Dedifferentiated amniotic fluid mesenchymal stem cell (primary cell): Measurements from ENCODE around the gene GHRH.
A peak's percentile ranks its signal among the peaks of the same experiment; 100 is the strongest.

Source experiments
- DNase-seq: peaks from one replicate; pipeline ENCODE4 v3.0.0-alpha.2; 2016; ENCODE audit errors: extremely low spot score

The GHRH gene

DNA sequence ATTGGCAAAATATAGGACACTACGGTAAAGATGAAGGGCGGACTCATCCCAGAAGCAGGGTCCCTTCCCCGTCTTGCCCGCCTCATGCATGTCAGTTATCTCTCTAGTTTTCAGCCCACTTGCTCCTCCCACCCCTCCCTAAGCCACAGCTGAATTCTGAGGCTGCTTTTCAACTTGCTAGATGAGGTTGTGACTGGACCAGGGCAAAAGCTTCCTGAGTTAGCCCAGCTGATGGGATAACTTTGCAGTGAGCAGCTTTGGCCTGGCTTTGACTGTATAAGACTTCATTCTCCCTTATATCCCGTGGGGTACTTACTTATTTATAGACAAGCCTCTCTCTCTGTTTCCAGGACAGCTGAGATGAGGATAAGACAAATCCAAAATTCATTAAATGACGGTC is 23.2 kb downstream of the GHRH start:
- no peak for DNase-seq

DNA sequence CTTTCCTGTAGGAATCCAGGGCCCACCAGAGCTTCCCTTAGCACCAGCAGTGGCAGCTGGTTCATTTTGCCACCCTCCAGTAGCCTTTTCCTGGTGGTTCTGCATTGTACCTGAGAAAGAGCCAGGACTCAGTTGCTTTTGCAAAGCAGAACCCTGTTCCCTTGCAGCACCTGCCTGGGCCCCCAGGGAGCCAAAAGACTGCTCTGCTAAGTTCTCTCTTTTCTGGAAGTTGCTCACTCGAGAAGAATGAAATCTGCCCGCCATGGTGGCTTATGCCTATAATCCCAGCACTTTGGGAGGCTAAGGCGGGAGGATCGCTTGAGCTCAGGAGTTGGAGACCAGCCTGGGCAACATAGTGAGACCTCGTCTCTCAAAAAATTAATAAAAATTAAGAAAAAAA is 24.0 kb downstream of the GHRH start:
- DNase-seq = no peak

DNA sequence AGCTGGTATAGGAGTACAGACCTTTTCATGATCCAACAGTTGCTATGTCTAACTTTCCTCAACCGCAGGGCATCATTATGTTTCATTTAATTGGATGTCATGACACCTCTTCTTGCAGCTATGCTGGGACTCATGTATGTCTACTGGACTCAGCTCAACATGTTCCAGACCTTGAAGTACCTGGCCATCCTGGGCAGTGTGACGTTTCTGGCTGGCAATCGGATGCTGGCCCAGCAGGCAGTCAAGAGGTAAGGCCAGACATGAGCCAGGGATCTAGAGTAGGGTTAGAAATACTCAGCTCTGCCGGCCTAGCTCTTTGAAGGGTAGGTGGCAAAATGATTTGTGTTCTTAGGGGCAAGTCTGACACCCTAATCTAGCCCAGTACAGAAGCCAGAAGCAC is 25.2 kb downstream of the GHRH start:
- DNase-seq = no peak

GRCh38 chr20:37235065-37235464 is 26.5 kb downstream of the GHRH start:
- no peak for DNase-seq

DNA sequence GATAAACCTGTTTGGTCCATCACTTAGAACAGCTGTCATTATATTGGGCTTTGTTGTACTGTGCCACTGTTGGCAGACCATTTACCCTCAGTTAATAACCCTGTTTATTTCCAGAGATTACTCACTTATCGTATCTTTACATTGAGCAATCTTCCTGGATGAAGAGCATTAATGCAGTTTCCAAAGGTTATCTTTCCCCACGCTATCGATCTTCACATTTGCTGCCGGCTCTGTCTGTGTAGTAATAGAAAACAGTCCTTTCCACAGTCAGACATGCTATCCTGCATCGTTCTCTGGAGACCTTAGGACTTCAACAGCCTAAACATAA is 27.4 kb downstream of the GHRH start:
- DNase-seq = no peak

DNA sequence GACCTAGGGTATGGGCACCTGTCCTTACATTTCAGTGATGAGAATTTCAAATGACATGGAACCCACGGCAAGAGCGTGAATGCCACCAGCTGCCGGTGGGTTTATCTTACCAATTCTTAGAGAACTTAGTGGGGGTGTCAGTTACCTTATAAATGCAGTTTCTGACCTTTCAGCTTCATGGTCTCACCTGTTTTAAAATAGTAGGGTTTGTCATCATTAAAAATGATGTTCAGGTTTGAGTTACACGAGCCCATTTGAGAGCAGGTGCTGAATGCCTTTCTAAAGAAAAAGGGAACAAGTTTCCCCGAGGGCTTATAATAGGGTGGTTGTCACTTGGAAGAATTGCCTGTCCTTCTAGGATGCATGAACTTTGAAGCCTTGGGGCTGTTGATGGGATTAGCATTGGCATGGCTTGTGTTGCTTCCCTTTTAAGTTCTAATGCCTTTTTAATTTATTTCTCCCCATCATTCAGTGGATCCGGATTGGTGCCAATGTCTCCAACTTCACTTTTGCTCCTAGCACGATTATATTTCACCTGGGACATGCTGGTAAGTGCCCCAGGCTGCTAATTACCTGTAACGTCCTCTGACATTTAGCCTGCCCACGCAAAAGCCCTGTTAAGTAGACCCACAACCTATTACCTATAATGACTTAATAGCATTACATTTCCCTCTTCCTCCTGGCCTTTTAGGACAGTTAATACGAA is 27.9 kb downstream of the GHRH start:
- DNase-seq = no peak

DNA sequence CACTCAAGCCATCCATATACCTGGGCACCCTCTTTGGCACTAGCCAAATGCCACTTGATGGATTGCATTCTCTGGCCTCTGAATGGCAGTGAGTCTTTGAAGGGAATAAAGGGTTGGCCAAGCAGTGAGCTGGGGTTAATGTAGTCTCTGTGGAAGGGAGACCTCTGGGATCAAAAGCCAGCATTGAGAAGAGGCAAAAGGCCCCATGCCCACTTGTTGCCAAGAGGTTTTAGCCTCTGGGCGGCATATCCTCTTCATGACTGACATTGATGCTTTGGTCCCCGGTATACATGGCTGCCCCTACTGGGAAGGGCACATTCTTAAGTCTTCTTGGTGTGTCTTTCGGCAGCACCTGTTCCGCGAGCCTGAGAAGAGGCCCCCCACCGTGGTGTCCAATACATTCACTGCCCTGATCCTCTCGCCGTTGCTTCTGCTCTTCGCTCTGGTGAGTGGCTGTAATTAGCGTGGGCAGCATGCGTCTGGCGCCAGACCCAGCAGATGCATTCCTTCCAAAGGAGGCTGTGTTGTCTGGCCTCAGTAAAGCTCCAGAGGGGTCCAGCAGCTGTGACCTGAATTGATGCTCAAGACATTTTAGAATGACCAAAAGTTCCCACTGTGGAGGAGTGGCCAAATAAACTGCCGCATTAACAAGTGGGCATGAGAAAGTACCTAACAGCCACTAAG is 29.5 kb downstream of the GHRH start:
- no peak for DNase-seq

DNA sequence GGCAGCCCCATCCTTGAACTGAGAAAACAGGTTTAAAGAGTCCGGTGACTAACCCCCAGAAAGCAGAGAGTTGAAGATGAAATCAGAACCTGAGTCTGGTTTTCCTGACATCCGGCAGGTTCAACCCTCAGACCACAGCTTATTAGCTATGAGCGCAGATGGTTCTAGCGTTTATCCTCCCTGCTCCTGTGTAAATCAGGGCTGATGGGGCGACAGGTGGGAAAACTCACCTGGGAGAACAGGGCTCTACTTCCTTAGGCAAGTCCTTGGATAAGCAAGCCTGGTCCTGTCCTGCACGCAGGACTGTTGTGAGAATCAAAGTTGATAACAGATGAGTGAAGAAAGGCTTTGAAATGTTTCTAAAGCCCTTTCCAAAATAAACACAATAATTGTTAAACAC is 31.4 kb downstream of the GHRH start:
- no peak for DNase-seq

- no peak for DNase-seq
These were observed 32.3 kb downstream of the GHRH start for GRCh38 chr20:37229357-37229756.

DNA sequence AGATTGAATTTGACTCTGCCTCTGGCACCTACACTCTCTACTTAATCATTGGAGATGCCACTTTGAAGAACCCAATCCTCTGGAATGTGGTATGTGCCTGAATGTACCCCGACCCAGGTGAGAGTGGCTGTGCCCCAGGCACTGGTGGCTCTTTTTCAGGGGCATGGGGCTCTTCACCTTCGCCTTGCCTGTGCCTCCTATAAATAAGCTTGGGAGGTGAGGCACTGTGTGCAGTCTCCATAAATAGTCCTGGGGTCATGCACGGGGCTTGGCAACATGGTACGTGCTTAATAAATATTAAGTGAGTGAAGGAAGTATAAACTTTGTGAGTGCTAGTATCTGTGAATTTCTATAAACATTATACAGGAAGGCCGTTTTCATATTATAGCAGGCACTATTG is 33.0 kb downstream of the GHRH start:
- DNase-seq = no peak

DNA sequence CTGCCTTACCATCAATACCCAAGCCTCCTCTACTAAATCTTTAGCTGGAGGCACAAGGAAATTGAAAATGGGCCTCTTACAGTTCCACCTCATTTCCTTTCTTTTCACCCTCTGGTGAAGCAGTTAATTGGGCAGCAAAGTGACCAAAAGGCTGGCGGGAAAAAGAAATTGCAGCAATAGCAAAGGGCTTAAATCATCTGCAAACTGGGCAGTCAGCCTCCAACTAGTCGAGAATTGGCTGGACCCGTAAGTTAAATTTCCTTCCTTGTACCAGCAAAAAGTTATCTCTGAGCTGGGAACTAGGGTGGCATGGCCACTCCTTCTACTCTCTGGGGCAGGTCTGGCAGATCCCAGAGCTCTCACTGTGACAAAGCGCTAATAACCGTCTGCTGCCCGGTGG is 33.5 kb downstream of the GHRH start:
- no peak for DNase-seq

DNA sequence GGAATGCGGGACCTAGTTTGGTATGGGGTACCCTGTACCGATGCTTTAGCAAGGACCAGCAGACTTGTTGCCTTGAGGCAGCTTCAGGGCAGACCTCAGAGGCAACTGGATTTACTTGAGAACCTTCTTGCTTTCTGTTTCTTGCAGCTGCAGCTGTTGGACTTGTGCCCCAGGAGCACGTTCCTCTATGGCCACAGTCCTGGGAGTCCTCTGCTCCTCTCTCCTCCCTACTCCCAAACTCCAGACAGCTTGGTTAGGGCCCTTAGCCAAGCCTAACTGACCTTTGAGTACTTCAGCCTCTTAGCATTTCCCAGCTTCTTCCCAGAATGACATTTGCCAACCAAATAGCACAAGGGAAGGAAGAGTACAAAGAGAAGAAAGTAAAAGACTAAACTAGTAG is 34.7 kb downstream of the GHRH start:
- DNase-seq = no peak

DNA sequence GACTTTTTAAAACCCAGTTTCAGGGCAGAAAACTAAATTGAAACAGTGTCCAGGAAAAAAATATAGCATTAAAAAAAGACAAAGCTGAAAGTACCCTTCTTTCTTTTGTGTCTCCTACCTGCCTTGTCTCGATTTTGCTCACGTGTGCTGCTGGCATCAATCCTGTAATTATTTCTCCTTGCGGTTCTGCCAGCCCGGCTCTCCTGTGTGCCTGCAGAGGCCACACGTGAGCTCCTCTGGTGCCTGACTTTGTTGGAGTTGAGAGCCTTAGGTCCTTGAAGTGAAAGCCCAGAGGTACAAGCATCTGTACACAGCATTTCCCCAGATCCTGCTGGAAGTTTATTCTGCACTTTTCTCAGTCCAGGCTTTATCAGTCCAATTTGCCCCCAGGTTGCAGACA is 36.5 kb downstream of the GHRH start:
- no peak for DNase-seq

DNA sequence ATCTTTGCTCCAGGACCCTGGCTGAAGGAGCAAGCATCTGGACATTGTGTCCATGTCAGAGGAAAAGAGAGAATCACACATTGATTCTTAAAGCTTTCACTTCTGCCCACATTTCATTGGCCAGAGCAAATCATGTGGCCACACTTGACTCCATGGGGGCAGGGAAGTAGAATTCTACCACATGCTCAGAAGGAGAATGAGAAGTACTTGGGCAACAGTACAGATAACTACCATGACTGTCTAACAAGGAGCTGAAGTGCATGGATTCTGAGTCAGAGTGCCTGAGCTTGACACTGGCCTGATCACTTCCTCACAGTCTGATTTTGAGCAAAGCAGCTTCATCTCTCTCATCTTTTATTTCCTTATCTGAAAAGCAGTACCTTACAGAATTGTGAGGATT is 38.6 kb downstream of the GHRH start:
- DNase-seq = peak; percentile 40

- DNase-seq = no peak
These were observed 39.5 kb downstream of the GHRH start for GRCh38 chr20:37222086-37222485.

GRCh38 chr20:37220731-37221130 is 40.9 kb downstream of the GHRH start:
- DNase-seq = peak; percentile 47

GRCh38 chr20:37219751-37220668 is 41.6 kb downstream of the GHRH start:
- no peak for DNase-seq

- no peak for DNase-seq
These were observed 42.6 kb downstream of the GHRH start for GRCh38 chr20:37218976-37219375.

DNA sequence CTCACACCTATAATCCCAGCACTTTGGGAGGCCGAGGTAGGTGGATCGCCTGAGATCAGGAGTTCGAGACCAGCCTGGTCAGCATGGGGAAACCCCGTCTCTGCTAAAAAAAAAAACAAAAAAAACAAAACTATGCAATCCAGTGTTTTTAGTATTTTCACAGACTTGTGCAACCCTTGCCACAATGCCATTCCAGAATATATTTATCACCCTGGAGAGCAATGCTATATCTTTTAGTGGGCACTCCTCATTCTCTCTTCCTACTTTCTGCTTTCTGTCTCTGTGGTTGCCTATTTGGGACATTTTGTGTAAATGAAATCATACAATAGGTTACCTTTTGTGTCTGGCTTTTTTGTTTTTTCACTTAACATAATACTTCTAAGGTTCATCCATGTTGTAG is 43.2 kb downstream of the GHRH start:
- no peak for DNase-seq

DNA sequence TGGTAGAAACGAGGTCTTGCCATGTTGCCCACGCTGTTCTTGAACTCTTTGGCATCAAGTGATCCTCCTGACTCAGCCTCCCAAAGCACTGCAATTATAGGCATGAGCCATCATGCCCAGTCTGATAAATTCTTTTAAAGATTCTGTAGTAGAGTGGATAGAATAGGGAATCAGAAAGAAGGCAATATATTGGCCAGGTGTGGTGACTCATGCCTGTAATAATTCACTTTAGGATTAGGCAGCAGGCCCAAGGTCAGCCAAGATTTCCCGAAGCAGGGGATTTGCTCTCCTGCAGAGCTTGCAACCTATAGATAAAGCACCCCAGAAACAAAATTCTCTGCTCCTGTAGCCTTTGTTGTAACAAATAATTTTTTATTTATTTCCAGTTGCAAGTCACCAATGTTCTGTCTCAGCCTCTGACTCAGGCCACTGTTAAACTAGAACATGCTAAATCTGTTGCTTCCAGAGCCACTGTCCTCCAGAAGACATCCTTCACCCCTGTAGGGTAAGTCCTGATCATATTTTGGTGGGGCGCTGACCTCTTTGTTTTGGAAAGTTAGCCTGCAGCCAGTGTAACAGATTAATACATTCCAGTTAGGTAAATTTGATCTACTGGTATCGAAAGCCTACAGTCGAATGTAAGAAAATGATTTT is 51.8 kb downstream of the GHRH start:
- no peak for DNase-seq

GRCh38 chr20:37209193-37209592 is 52.4 kb downstream of the GHRH start:
- no peak for DNase-seq

DNA sequence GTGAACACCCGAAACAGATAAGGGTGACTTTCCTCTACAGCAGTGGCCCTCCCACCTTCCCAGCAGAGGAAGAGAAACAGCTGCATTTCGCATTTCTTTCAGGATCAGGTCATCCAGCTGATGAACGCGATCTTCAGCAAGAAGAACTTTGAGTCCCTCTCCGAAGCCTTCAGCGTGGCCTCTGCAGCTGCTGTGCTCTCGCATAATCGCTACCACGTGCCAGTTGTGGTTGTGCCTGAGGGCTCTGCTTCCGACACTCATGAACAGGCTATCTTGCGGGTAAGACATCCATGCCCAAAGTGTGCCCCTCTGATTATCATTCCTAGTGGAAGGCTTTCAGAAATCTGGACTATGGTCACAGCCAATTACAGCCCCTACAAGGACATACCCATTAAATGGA is 54.4 kb downstream of the GHRH start:
- no peak for DNase-seq
